SK-N-SH treated with all-trans-retinoic acid at 6 μM for 48 hours (cell line): ENCODE measurements around the gene SLC19A1.

Source experiments
- POU6F1 ChIP-seq: fragments of 250-450 bp; sonication (Bioruptor Pico); IDR thresholded peaks from 2 replicates; pipeline ENCODE4 v1.8.0; 2021; ENCODE audit warnings: low read depth, mild to moderate bottlenecking, moderate library complexity, borderline replicate concordance
- RARB ChIP-seq: fragments of 250-450 bp; sonication (Bioruptor Pico); IDR thresholded peaks from 2 replicates; pipeline ENCODE4 v1.8.0; 2021; ENCODE audit warnings: mild to moderate bottlenecking, moderate library complexity
- SNAI2 ChIP-seq: fragments of 250-450 bp; sonication (Bioruptor Pico); IDR thresholded peaks from 2 replicates; pipeline ENCODE4 v1.5.0; 2020; ENCODE audit warnings: mild to moderate bottlenecking, moderate library complexity
- TOX ChIP-seq: fragments of 250-450 bp; sonication (Bioruptor Pico); IDR thresholded peaks from 2 replicates; pipeline ENCODE4 v1.8.0; 2021; ENCODE audit warnings: mild to moderate bottlenecking, moderate library complexity, borderline replicate concordance
- ZFP3 ChIP-seq: fragments of 250-450 bp; sonication (Bioruptor Pico); IDR thresholded peaks from 2 replicates; pipeline ENCODE4 v1.5.0; 2020; ENCODE audit warnings: mild to moderate bottlenecking, moderate library complexity
- ZNF70 ChIP-seq: fragments of 450-650 bp; formaldehyde crosslinking; IDR thresholded peaks from 2 replicates; pipeline ENCODE4 v1.5.0; 2020; ENCODE audit warnings: mild to moderate bottlenecking, moderate library complexity

- TF ChIP-seq RARB (CRISPR knock-in tag) (no peak), TOX (CRISPR knock-in tag) (no peak), SNAI2 (CRISPR knock-in tag) (no peak), POU6F1 (CRISPR knock-in tag) (no peak), ZFP3 (CRISPR knock-in tag) (no peak), ZNF70 (CRISPR knock-in tag) (no peak)
Observed at GRCh38 chr21:45474323-45474950, 67.8 kb downstream of the SLC19A1 start.
